DOHH2 (cell line): Measurements from ENCODE around the gene LDLRAD4.

Source experiments
- H3F3A ChIP-seq: fragments of 200-600 bp; sonication (generic), shearing (Covaris generic); 2 replicates; pipeline ENCODE4 v1.6.0; 2016; ENCODE audit warnings: antibody characterized with exemption, mild to moderate bottlenecking; ENCODE audit not compliant: control insufficient read depth, insufficient read depth
- H3K27ac ChIP-seq: fragments of 200-600 bp; sonication (generic); 2 replicates; pipeline ENCODE4 v1.5.1; 2014; ENCODE audit warnings: low read depth, mild to moderate bottlenecking, low read length, moderate library complexity
- H3K27me3 ChIP-seq: fragments of 200-600 bp; sonication (generic); 2 replicates; pipeline ENCODE4 v1.6.1; 2014; ENCODE audit warnings: mild to moderate bottlenecking, low read length, mixed read lengths; ENCODE audit not compliant: control insufficient read depth
- H3K36me3 ChIP-seq: fragments of 200-600 bp; sonication (generic); 2 replicates; pipeline ENCODE4 v1.6.1; 2014; ENCODE audit warnings: mild to moderate bottlenecking, low read length, moderate library complexity, mixed read lengths; ENCODE audit not compliant: control insufficient read depth
- H3K4me1 ChIP-seq: fragments of 200-600 bp; sonication (generic); 2 replicates; pipeline ENCODE4 v1.6.1; 2014; ENCODE audit warnings: mild to moderate bottlenecking, low read length, mixed read lengths; ENCODE audit not compliant: control insufficient read depth
- H3K4me2 ChIP-seq: fragments of 200-600 bp; sonication (generic); 2 replicates; pipeline ENCODE4 v1.6.0; 2014; ENCODE audit warnings: mild to moderate bottlenecking, low read length, moderate library complexity
- H3K4me3 ChIP-seq: fragments of 200-600 bp; sonication (generic); 2 replicates; pipeline ENCODE4 v1.5.1; 2014; ENCODE audit warnings: mild to moderate bottlenecking, low read length, mixed read lengths
- H3K79me2 ChIP-seq: fragments of 200-600 bp; sonication (generic); 2 replicates; pipeline ENCODE4 v1.6.1; 2014; ENCODE audit warnings: mild to moderate bottlenecking, low read length, mixed read lengths; ENCODE audit not compliant: control insufficient read depth
- H3K9me2 ChIP-seq: fragments of 200-600 bp; sonication (generic); replicated peaks from 2 replicates; pipeline ENCODE4 v1.6.1; 2014; ENCODE audit warnings: mild to moderate bottlenecking, low read length, mixed read lengths; ENCODE audit not compliant: control insufficient read depth
- H3K9me3 ChIP-seq: fragments of 200-600 bp; sonication (generic); 2 replicates; pipeline ENCODE4 v1.6.1; 2014; ENCODE audit warnings: antibody characterized with exemption, low read length, mixed read lengths; ENCODE audit not compliant: control insufficient read depth, insufficient read depth
- H4K20me1 ChIP-seq: fragments of 200-600 bp; sonication (generic); 2 replicates; pipeline ENCODE4 v1.6.0; 2014; ENCODE audit warnings: low read depth, mild to moderate bottlenecking, antibody characterized with exemption, low read length, moderate library complexity; ENCODE audit not compliant: control insufficient read depth, insufficient read depth
- EZH2phosphoT487 ChIP-seq: fragments of 200-600 bp; sonication (generic); IDR thresholded peaks from 2 replicates; pipeline ENCODE4 v1.6.1; 2017; ENCODE audit warnings: borderline replicate concordance, mild to moderate bottlenecking, antibody characterized with exemption, low read length, moderate library complexity, mixed read lengths
- TF ChIP-seq, protein P1 (sequence below): fragments of 200-600 bp; sonication (generic); IDR thresholded peaks from one replicate; pipeline ENCODE4 v1.5.1; 2014; ENCODE audit warnings: antibody characterized with exemption, mild to moderate bottlenecking, low read depth, low read length; ENCODE audit not compliant: poor library complexity, severe bottlenecking

LDLRAD4 gene

DNA sequence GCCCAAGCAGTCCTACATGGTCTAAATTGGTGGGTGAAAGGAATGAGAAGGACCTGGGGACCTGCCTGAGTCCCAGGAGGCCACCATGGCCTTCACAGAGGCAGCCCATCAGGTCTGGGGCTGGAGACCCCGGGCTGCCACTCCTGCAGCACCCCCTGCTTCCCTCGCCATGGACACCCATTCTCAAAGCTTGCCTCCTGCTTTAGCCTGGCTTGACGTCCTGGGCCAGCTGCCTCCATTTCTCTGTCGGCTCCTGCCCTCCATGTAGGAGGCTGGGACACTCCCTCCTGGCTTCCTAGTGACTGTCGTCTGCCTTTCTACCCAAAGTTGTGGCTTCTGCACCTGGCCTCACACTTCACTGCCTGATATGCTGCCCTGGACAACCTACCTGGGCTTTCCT is 309.2 kb downstream of the LDLRAD4 start:
- Histone ChIP-seq H3F3A (no peaks in the 10 kb centered on the region), H3K79me2 (no peaks in the 10 kb centered on the region)

DNA sequence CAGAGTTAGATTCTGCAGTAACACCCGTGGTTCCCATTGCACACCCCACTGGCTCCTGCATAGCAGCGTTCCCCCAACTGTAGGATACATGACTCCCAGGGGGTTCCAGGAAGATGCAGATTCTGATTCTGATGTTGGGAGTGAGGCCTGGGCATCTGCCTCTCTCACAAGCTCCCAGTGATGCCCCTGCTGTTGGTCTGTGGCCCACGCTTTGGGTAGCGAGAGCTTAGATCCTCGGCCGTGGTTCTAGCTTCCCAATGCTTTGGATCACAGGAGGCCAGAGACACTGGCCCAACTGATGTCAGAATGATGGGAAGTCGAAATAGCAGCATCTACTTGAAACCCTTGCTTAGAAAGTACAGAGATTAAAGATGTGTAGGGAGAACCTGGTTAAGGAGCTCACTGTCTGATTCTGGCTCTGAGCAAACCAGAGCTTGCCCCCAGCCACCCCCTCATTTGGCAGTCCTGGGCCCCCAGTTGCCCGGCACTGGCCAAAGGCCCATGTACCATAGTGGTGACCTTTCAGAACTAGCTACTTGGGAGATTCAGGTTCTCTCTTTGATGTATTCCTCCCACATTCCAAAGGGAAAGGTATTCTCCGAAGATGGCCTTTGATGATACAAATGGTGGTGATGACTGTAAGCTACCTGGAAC is 310.3 kb downstream of the LDLRAD4 start:
- no peaks in the 10 kb centered on the region for H4K20me1 ChIP-seq

More for the DNA sequence above, 309.2 kb downstream of the LDLRAD4 start:
- Histone ChIP-seq H3K36me3 (no peaks in the 10 kb centered on the region), H3K27ac (no peak overlapping the region), H3K9me3 (no peaks in the 10 kb centered on the region), H3K27me3 (0 out of 2 replicates have a peak, but pooled peaks cover 3% of the 10 kb centered on the region), H3K4me2 (no peak overlapping the region), H4K20me1 (no peaks in the 10 kb centered on the region), H3K9me2 (no peaks in the 10 kb centered on the region), H3K4me3 (no peak overlapping the region), H3K4me1 (no peaks in the 10 kb centered on the region)
- no peak for TF ChIP-seq EZH2phosphoT487
- TF ChIP-seq, protein P1, sequence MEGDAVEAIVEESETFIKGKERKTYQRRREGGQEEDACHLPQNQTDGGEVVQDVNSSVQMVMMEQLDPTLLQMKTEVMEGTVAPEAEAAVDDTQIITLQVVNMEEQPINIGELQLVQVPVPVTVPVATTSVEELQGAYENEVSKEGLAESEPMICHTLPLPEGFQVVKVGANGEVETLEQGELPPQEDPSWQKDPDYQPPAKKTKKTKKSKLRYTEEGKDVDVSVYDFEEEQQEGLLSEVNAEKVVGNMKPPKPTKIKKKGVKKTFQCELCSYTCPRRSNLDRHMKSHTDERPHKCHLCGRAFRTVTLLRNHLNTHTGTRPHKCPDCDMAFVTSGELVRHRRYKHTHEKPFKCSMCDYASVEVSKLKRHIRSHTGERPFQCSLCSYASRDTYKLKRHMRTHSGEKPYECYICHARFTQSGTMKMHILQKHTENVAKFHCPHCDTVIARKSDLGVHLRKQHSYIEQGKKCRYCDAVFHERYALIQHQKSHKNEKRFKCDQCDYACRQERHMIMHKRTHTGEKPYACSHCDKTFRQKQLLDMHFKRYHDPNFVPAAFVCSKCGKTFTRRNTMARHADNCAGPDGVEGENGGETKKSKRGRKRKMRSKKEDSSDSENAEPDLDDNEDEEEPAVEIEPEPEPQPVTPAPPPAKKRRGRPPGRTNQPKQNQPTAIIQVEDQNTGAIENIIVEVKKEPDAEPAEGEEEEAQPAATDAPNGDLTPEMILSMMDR: no peak

DNA sequence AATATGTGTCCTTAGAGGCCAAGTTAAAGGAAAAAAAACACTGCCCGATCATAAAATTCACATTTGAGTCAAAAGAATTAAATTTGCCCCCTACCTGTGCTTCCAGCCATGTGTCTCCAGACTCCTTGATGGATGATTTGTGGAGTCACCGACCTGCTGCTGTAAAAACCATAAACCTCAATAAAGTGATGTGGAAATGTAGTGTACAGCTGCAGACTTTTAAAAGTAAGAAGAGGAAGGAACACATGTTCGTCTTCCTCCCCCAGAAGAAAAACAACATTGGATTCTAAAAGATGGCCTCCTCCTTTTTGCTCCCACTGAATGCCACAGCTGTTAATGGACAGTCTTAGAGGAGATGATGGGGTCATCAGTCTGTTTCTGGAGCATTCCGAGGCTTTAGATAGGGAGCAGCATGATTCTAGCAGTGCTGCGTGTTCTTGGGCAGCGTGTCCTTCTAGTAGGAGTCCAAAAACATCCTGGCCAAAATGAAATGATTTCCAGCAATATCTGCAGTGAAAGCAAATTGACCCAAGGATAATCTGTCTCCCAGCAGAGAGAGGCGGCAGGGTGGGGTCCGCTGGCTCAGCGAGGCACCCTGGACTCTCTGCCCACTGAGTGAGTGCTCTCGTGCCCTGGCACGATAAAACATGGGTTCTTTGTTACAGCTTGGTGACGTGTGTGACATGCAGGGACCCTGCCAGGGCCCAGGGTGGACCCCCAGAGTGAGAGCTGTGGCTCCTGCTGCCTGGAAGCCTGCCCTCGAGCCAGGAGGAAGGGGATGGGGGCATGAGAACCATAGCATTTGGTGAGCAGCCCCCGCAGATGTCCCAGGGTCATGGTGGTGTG is 311.7 kb downstream of the LDLRAD4 start:
- H3K4me2 ChIP-seq: no peak overlapping the region
- H3K79me2 ChIP-seq: no peaks in the 10 kb centered on the region
- H4K20me1 ChIP-seq: no peaks in the 10 kb centered on the region
- H3K36me3 ChIP-seq: no peaks in the 10 kb centered on the region
- H3K9me2 ChIP-seq: no peaks in the 10 kb centered on the region
- no peaks in the 10 kb centered on the region for H3K9me3 ChIP-seq
- no peak overlapping the region for H3K27ac ChIP-seq
- H3K4me1 ChIP-seq: no peaks in the 10 kb centered on the region
- no peak overlapping the region for H3K4me3 ChIP-seq
- no peak for TF ChIP-seq EZH2phosphoT487
- TF ChIP-seq, protein P1: no peak
- 0 out of 2 replicates have a peak, but pooled peaks cover 3% of the 10 kb centered on the region for H3K27me3 ChIP-seq
- no peaks in the 10 kb centered on the region for H3F3A ChIP-seq

More for the DNA sequence above, 310.3 kb downstream of the LDLRAD4 start:
- no peaks in the 10 kb centered on the region for H3F3A ChIP-seq
- H3K9me2 ChIP-seq: no peaks in the 10 kb centered on the region
- no peak overlapping the region for H3K27ac ChIP-seq
- 0 out of 2 replicates have a peak, but pooled peaks cover 3% of the 10 kb centered on the region for H3K27me3 ChIP-seq
- H3K9me3 ChIP-seq: no peaks in the 10 kb centered on the region
- H3K4me1 ChIP-seq: no peaks in the 10 kb centered on the region
- H3K4me3 ChIP-seq: no peak overlapping the region
- no peak overlapping the region for H3K4me2 ChIP-seq
- H3K79me2 ChIP-seq: no peaks in the 10 kb centered on the region
- TF ChIP-seq, protein P1: no peak
- no peak for TF ChIP-seq EZH2phosphoT487
- no peaks in the 10 kb centered on the region for H3K36me3 ChIP-seq
